GM21390 (cell line): ENCODE data around the gene PIK3R1.
A peak's percentile ranks its signal among the peaks of the same experiment; 100 is the strongest.

Experiments
- ATAC-seq: cut with Tn5 transposase; IDR thresholded peaks from one replicate; pipeline ENCODE4 v1.9.1; 2021; ENCODE audit not compliant: unreplicated experiment

PIK3R1 gene

DNA sequence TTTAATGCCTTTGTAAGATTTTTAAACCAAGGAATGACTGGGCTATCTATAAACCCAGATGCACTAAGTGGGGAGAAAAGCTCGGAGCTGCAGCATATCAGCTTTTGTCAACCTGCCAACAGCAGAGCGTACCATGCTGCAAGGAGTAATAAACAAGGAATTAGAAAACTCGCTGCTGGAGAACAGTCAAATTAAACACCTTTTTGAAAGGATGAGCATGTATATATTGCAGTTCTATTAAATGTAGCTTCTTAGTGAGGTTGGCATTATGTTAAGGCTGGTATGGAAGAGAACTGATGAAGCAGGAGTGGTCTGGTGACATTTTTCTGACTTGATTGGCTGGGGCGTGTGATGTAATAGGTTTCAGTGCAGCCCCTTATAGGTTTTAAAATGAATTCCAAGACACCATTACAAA, 74.7 kb downstream of the PIK3R1 start:
- no peak for ATAC-seq

- ATAC-seq, result no peak
Observed at GRCh38 chr5:68290847-68291246, 75.3 kb downstream of the PIK3R1 start.

GRCh38 chr5:68292316-68292715, 76.8 kb downstream of the PIK3R1 start:
- ATAC-seq, result no peak

GRCh38 chr5:68295772-68296171, 80.2 kb downstream of the PIK3R1 start:
- no peak for ATAC-seq

- ATAC-seq, result no peak
Observed at GRCh38 chr5:68296895-68297294, 81.3 kb downstream of the PIK3R1 start.

GRCh38 chr5:68297656-68298055, 82.1 kb downstream of the PIK3R1 start:
- ATAC-seq, result no peak

GRCh38 chr5:68298479-68298878, 82.9 kb downstream of the PIK3R1 start:
- no peak for ATAC-seq

- ATAC-seq, result no peak
Observed at GRCh38 chr5:68299105-68299504, 83.5 kb downstream of the PIK3R1 start.

GRCh38 chr5:68299575-68299974, 84.0 kb downstream of the PIK3R1 start:
- ATAC-seq, result no peak

DNA sequence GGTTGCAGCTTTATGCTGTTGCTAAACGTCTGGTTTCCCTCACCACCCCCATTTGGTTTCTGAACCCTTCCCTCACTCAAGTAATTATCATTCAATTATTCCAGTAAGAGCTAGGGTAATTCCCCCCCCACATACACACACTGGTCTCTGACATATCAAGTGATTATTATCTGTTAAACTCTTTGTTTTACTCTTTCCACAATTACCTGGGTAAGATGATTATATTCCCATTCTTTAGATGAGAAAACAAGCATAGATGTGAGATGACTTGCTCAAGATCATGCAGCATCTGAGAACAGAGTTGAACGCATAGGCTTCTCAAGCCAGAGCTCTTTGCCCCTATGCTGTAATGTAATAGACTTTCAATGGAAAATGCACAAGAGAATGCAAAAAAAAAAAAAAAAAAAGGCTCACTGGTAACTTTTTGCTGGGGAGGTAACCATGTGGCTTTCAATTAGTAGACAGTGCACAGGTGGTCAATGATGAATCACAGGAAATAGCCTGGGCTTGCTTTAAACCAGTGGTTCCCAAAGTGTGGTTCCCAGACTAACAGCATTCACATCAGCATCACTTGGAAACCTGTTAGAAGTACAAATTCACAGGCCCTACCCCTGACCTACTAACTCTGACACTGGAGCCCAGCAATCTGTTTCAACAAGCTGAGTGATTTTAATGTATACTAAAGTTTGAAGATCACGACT, 87.6 kb downstream of the PIK3R1 start:
- ATAC-seq, result peak; percentile 55

DNA sequence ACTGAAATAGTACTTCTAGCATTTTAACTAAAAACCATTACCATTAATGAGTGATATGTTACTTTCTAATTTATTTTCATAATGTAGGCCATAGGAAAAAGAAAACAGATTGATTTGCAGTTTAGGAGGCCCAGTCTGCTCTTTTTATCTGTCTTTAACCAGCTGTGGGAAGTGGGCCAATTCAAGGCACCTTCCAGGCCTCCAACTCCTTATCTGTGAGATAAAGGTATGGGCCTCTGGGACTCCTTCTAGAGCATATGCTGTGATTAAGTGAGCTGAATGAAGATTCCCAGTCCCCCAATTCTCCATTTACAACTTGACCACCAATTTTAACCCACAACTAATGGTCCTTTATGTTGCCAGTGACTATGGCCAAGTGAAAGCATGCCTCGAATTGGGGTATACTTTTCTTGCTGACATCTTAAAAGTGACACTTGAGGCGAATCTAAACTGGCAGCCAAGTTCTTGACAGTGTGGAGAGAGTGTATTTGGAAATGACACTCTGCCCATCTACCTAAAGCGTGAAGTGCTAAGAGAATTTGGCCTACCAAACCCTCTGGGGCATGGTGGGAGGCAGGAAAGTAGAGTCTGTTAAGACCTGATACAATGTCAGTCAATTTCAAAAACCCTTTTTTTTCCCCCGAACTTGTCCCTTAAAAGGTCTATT, 88.3 kb downstream of the PIK3R1 start:
- ATAC-seq, result no peak

- no peak for ATAC-seq
Observed at GRCh38 chr5:68304421-68305052, 89.0 kb downstream of the PIK3R1 start.

DNA sequence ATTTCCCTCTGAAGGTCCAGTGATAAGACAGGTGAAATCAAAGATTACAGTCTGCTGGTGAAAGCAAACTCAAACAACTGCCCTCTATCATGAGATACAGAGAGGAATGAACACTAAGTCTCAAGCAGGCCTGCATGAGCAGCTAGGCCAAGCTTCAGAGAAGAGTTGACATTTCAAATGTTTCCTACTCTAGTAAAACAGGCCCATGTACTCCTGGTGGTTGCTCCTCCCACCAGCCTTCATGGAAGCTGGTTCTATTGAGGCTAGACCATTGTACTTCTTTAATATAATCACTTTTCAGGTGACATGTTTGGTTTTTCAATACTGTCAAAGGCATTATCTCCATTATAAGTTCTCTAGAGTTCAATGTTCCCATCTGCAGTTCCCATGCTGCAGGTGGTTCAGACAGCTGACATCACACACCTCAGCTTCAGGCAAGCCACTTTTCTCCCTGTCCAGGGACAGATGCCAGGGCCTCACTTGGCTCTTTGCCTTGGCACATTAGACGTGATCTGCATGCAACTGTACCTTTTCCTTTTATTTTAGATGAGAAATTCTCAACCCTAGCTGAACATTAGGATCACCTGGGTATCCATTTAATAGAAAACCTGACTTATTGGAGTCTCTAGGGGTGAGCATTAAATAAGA, 89.8 kb downstream of the PIK3R1 start:
- ATAC-seq, result no peak

- no peak for ATAC-seq
Observed at GRCh38 chr5:68306361-68307014, 90.9 kb downstream of the PIK3R1 start.

DNA sequence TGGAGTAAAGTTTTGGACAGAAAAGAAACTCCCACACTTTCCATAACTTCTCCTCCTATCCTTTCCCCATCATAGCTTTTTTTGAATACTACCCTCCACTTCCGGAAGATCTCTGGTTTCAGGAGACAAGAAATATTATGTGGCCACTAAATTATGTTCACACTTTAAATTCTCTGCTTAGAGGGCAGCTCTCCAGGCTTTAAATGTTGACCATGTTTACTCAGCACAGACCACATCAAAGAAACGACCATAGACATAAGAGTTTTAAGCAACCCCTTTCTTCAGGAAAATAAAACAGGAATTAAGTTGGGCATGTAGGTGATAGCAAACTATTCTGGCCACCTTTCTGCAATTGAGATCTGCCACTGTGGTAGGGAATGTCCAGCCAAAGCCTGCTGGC, 97.8 kb downstream of the PIK3R1 start:
- ATAC-seq, result no peak

GRCh38 chr5:68314465-68314864, 98.9 kb downstream of the PIK3R1 start:
- ATAC-seq, result no peak

GRCh38 chr5:68315679-68316271, 100.2 kb downstream of the PIK3R1 start:
- ATAC-seq, result peak; percentile 97

GRCh38 chr5:68316469-68316868, 100.9 kb downstream of the PIK3R1 start:
- ATAC-seq, result no peak

- ATAC-seq, result no peak
Observed at GRCh38 chr5:68317646-68318045, 102.1 kb downstream of the PIK3R1 start.

DNA sequence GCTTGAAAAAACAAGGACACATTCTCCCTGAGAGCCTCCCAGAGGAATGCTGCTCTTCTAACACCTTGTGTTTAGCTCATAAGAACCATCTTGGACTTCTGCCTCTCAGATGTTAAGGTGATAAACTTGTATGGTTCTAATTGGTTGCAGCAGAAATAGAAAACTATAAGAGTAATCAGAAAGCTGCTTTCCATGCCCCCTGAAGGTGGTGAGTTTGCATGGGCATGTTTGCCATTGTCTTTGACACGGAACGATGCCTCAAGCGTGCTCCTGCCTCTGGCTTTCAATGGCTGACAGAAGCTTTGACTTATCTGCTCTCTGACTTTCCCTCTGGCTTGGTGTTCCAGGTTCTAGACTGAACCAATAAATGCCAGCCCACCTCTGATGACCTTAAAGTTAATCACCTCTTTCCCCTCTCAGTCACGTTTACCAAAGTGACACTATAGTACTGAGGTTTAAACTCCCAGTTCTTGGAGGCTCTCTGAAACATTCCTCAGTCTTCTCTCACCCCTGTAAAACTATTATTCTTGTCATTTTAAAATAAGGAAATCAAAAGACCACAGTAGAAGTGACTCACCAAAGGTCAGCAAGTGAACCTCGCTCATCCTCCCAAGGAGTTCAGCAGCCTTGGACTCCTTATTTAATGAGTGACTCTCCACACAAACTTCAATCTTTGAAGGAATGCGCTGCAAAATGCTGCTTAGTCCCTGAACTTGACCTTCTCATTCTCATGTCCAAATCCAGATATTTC, 103.6 kb downstream of the PIK3R1 start:
- ATAC-seq, result no peak
